Coronary artery (tissue), 2 donors: ENCODE measurements around the gene RNF13.
"Not testable (repeated sequence)": the region's sequence is repeated elsewhere in the genome, so short reads cannot be mapped to it uniquely, and the experiment has no call there.

ENCODE experiments used
- DNase-seq: peaks from one replicate; pipeline ENCODE4 v3.0.0-alpha.2; 2017; ENCODE audit warnings: low spot score
- H3K27ac ChIP-seq, 2 donors: fragments of 200-600 bp; sonication (generic); one replicate each; pipeline ENCODE4 v1.5.1; 2016 to 2019
- H3K4me3 ChIP-seq: fragments of 200-600 bp; sonication (generic); 2 replicates; pipeline ENCODE4 v1.5.1; 2016; ENCODE audit warnings: mild to moderate bottlenecking, moderate library complexity
- CTCF ChIP-seq: fragments of 200-600 bp; sonication (generic); IDR thresholded peaks from one replicate; pipeline ENCODE4 v1.5.1; 2019; ENCODE audit warnings: antibody characterized with exemption

Gene RNF13

DNA sequence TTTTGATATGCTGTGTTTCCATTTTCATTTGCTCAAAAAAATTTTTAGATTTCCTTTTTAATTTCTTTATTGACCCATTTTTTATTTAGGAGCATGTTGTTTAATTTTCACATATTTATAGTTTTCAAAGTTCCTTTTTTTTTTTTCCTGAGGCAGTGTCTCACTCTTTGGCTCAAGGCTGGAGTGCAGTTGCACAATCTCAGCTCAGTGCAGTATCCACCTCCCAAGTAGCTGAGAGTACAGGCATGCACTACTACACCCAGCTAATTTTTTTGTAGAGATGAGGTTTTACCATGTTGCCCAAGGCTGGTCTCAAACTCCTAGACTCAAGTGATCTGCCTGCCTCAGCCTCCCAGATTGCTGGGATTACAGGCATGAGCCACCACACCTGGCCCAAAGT lies 121.5 kb downstream of the RNF13 start:
- DNase-seq, result no peak
- Histone ChIP-seq H3K4me3 (no peak overlapping the region), H3K27ac (no peak overlapping the region)
- no peak for TF ChIP-seq CTCF

- DNase-seq, result no peak
- TF ChIP-seq CTCF, result peak; percentile 64
- peak overlapping the region; percentile 43 for H3K4me3 ChIP-seq
Measured at GRCh38 chr3:149936812-149937230, 123.8 kb downstream of the RNF13 start.

GRCh38 chr3:149938392-149939055 lies 125.5 kb downstream of the RNF13 start:
- H3K27ac ChIP-seq, H3K4me3 ChIP-seq, DNase-seq: not testable (repeated sequence)

More at GRCh38 chr3:149936812-149937230, 123.8 kb downstream of the RNF13 start:
- peak overlapping the region in 1 of 2 donors; percentile 24 for H3K27ac ChIP-seq

GRCh38 chr3:149941186-149941585 lies 128.2 kb downstream of the RNF13 start:
- no peak for TF ChIP-seq CTCF
- Histone ChIP-seq H3K27ac (no peak overlapping the region), H3K4me3 (no peak overlapping the region)
- no peak for DNase-seq

DNA sequence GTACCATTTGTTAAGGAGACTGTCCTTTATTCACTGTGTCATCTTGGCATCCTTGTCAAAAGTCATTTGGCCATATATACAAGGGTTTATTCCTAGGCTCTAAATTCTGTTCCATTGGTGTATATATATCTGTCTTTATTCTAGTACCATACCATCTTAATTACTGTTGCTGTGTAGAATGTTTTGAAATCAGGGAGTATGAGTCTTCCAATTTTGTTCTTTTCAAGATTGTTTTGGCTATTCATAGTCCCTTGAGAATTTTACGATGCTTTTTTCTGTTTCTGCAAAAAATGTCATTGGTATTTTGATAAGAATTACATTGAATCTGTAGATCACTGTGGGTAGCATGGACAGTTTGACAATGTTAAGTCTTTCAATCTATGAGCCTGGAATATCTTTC lies 128.9 kb downstream of the RNF13 start:
- H3K27ac ChIP-seq, result no peak overlapping the region
- no peak for DNase-seq
- no peak for TF ChIP-seq CTCF
- no peak overlapping the region for H3K4me3 ChIP-seq

GRCh38 chr3:149942409-149942808 lies 129.4 kb downstream of the RNF13 start:
- no peak for DNase-seq

DNA sequence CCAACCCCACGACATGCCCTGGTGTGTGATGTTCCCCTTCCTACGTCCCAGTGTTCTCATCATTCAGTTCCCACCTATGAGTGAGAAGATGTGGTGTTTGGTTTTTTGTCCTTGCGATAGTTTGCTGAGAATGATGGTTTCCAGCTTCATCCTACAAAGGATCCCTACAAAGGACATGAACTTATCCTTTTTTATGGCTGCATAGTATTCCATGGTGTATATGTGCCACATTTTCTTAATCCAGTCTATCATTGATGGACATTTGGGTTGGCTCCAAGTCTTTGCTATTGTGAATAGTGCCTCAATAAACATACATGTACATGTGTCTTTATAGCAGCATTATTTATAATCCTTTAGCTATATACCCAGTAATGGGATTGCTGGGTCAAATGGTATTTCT lies 131.0 kb downstream of the RNF13 start:
- H3K4me3 ChIP-seq, H3K27ac ChIP-seq, DNase-seq: not testable (repeated sequence)

More at GRCh38 chr3:149942409-149942808, 129.4 kb downstream of the RNF13 start:
- H3K4me3 ChIP-seq, result no peak overlapping the region
- no peak for TF ChIP-seq CTCF
- no peak overlapping the region for H3K27ac ChIP-seq

GRCh38 chr3:149947231-149947630 lies 134.2 kb downstream of the RNF13 start:
- Histone ChIP-seq H3K27ac (no peak overlapping the region), H3K4me3 (no peak overlapping the region)
- no peak for TF ChIP-seq CTCF
- DNase-seq, result no peak
